CD8-positive, alpha-beta memory T cell (primary cell): Measurements from ENCODE around the gene CWC27. TPM values are rescaled to one million over a fixed set of nuclear protein-coding genes. Genes with fewer than 3 reads are reported as not detected.

Experiments
- CTCF ChIA-PET: fragments of 350-600 bp; sonication (Branson Sonifier 250); formaldehyde crosslinking; loops from one replicate; lab custom pipeline; 2021; ENCODE audit warnings: antibody characterized with exemption; lab: Charles Lee
- POLR2A ChIA-PET: fragments of 350-600 bp; sonication (Branson Sonifier 250); formaldehyde crosslinking; loops from one replicate; lab custom pipeline; 2021; ENCODE audit warnings: antibody characterized with exemption; lab: Charles Lee
- DNase-seq, 5 donors: peaks; one replicate each; pipeline versions ENCODE4 v3.0.0 to v3.0.0-alpha.2; 2020 to 2022; ENCODE audit warnings: mixed read lengths in 1 of 5
- H3K27ac ChIP-seq: one replicate; pipeline ENCODE4 v1.7.0; 2013; ENCODE audit warnings: low read depth, mild to moderate bottlenecking, low read length, moderate library complexity
- H3K27me3 ChIP-seq: 2 replicates; pipeline ENCODE4 v1.7.0; 2013; ENCODE audit warnings: low read length, mild to moderate bottlenecking; ENCODE audit not compliant: insufficient read depth, poor library complexity, severe bottlenecking
- H3K36me3 ChIP-seq: 2 replicates; pipeline ENCODE4 v1.7.0; 2013; ENCODE audit warnings: mild to moderate bottlenecking, low read length, moderate library complexity; ENCODE audit not compliant: insufficient read depth
- H3K4me1 ChIP-seq: 2 replicates; pipeline ENCODE4 v1.7.0; 2013; ENCODE audit warnings: mild to moderate bottlenecking, low read length, moderate library complexity; ENCODE audit not compliant: insufficient read depth
- H3K4me3 ChIP-seq: 2 replicates; pipeline ENCODE4 v1.7.0; 2013; ENCODE audit warnings: mild to moderate bottlenecking, low read length
- H3K9me3 ChIP-seq: 2 replicates; pipeline ENCODE4 v1.7.0; 2013; ENCODE audit warnings: mild to moderate bottlenecking, low read length
- H3K27ac Mint-ChIP-seq, 8 donors: one replicate each; pipeline ENCODE4 v1.8.0; 2020 to 2021; ENCODE audit warnings: mixed read lengths in 8 of 8, mild to moderate bottlenecking in 6 of 8, inconsistent platforms in 3 of 8, moderate library complexity in 3 of 8
- H3K27me3 Mint-ChIP-seq, 2 donors: one replicate each; pipeline ENCODE4 v1.8.0; 2020 to 2021; ENCODE audit warnings: mixed read lengths in 2 of 2, mild to moderate bottlenecking in 1 of 2, moderate library complexity in 1 of 2
- H3K36me3 Mint-ChIP-seq, 3 donors: one replicate each; pipeline ENCODE4 v1.8.0; 2020 to 2021; ENCODE audit warnings: mixed read lengths in 3 of 3, inconsistent platforms in 1 of 3, mild to moderate bottlenecking in 1 of 3
- H3K4me1 Mint-ChIP-seq, 3 donors: one replicate each; pipeline ENCODE4 v1.8.0; 2020 to 2021; ENCODE audit warnings: mixed read lengths in 3 of 3, inconsistent platforms in 1 of 3, mild to moderate bottlenecking in 1 of 3
- H3K4me3 Mint-ChIP-seq, 7 donors: one replicate each; pipeline ENCODE4 v1.8.0; 2020 to 2021; ENCODE audit warnings: mixed read lengths in 7 of 7, mild to moderate bottlenecking in 6 of 7, moderate library complexity in 4 of 7, inconsistent platforms in 2 of 7
- H3K9me3 Mint-ChIP-seq, 5 donors: one replicate each; pipeline ENCODE4 v1.8.0; 2020 to 2022; ENCODE audit warnings: mixed read lengths in 5 of 5, mild to moderate bottlenecking in 3 of 5, moderate library complexity in 2 of 5, inconsistent platforms in 1 of 5
- polyA plus RNA-seq: library from polyadenylated mRNA; unstranded; fragments of 300-500 nt; fragmentation: Illumina TruSeq; gene quantifications from one replicate; pipeline ENCODE4 v1.2.3, GENCODE V29; 2021
- total RNA-seq, 2 experiments: library from RNA; stranded (reverse); gene quantifications; one replicate each; pipeline ENCODE4 v1.2.3, GENCODE V29; 2021

Gene CWC27
- total RNA-seq (10 to 100 TPM; 36.3 to 38.0 TPM), polyA plus RNA-seq (32.8 TPM)

DNA sequence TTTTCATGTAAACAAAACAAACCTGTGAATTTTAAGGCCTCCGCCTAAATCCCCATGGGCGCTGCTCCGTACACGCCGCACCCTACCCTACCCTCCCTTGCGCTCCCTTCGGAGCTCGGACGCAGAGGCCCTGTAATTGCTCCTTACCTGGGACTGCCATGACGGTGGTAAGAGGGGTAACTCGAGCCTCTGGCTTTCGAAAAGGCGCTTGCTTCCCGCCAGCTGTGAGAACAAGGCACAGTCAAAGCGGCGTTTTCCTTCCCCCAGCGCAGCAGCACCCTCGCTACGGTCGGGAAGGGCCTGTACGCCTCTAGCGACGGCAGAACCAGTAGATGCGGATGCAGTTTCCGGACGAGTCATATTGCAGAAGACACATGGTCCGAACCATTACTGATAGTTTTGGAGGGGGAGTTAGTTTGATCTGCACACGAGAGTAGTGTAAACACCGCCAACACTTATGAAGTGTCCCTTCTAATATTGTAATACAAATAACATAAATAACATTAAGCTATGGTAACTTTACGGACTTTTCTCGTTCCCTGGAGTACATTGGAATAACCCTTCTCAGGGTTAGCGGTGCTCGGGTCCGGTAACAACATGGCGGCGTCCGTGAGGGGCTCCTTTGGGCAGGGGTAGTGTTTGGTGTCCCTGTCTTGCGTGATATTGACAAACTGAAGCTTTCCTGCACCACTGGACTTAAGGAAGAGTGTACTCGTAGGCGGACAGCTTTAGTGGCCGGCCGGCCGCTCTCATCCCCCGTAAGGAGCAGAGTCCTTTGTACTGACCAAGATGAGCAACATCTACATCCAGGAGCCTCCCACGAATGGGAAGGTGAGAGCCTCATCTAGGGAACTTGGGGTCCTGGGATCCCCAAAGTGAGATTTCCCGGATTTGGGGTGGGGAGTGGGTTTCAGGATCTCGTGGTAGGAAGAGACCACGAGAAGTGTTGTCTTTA is at the start of gene CWC27, which contains the start of gene SREK1IP1:
TSS of gene CWC27 (plus strand) at position 573 of the 955 bp plus-strand sequence. CDS start at position 790, 217 bp downstream.
TSS of gene SREK1IP1 (minus strand) at position 334 of the 955 bp plus-strand sequence. CDS start at position 160, 174 bp downstream.
- no peaks in the 10 kb centered on the region for H3K36me3 ChIP-seq
- ChIA-PET CTCF (interaction anchor here (0.7 to 1.7 kb wide), 6 partner anchors 10 to 715 kb away, joined by 3 to 5 read pairs (median 3); no protein-coding TSS in a partner anchor), POLR2A (interaction anchor here (0.6 to 2.5 kb wide), 5 partner anchors 10 to 795 kb away, joined by 3 to 10 read pairs (median 3); partner anchors contain the start of genes CENPK and PPWD1)
- H3K27ac Mint-ChIP-seq, result peak within 1 kb of the TSS; percentile 86 to 100 (median 97)
- H3K4me1 Mint-ChIP-seq, result peaks cover 64 to 83% (median 77%) of the 10 kb centered on the region in 3 donors
- peaks cover 0 to 29% (median 6%) of the 10 kb centered on the region in 3 donors for H3K36me3 Mint-ChIP-seq
- peak; percentile 62 to 88 (median 79) for DNase-seq
- no peaks in the 10 kb centered on the region for H3K27me3 Mint-ChIP-seq
- peak within 1 kb of the TSS; percentile 93 to 100 (median 99) for H3K4me3 Mint-ChIP-seq
- H3K4me3 ChIP-seq, result peak within 1 kb of the TSS; percentile 92
- no peaks in the 10 kb centered on the region for H3K9me3 Mint-ChIP-seq
- H3K4me1 ChIP-seq, result peaks cover 34% of the 10 kb centered on the region
- peak within 1 kb of the TSS; percentile 93 for H3K27ac ChIP-seq
- H3K27me3 ChIP-seq, result no peaks in the 10 kb centered on the region
- H3K9me3 ChIP-seq, result no peaks in the 10 kb centered on the region

DNA sequence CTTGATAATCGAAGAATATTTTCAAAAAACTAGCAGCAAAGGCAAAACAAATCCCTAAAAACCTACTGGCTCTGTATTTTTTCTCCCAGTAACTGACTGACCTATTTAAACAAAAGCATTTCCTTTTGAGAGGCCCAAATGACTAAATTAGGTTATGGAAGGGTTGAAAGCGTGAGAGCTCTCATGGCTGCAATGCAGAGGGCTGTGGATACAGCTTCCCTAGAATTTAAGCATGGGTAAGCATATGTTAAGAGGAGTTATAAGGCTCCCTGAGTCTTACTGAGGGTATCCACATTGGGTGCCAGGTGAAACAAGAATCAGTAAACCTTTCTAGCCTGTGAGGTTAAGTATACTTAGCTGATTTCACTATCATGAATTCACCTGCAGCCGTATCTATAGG is 46.1 kb upstream of the CWC27 start:
- no peak for DNase-seq
- Mint-ChIP-seq H3K27ac (no peak overlapping the region), H3K36me3 (peaks cover 4 to 40% (median 16%) of the 10 kb centered on the region in 3 donors), H3K4me1 (no peaks in the 10 kb centered on the region), H3K27me3 (no peaks in the 10 kb centered on the region), H3K9me3 (no peaks in the 10 kb centered on the region), H3K4me3 (no peak overlapping the region)
- no peaks in the 10 kb centered on the region for H3K4me1 ChIP-seq
- no peak overlapping the region for H3K27ac ChIP-seq
- H3K27me3 ChIP-seq, result no peaks in the 10 kb centered on the region
- H3K9me3 ChIP-seq, result no peaks in the 10 kb centered on the region
- no peak overlapping the region for H3K4me3 ChIP-seq
- peaks cover 9% of the 10 kb centered on the region for H3K36me3 ChIP-seq
- ChIA-PET POLR2A (no interaction called here), CTCF (no interaction called here)

DNA sequence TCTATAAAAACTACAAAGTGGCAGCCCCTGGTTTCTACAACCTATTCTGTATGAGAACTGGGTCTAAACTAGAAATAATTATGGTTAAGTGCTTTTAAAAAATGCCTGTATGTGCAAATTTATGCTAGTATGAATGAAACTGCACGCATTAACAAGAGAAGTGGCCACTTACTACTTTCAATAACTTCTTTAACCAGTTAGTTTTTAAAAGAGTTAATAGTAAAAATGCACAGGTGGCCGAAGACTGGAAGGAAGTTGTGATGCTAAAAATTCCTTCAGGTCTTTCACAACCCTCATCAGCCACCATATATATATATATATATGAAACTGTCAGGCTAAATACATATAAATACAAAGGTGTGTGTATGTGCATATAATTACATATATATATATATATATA is 41.6 kb upstream of the CWC27 start:
- Histone ChIP-seq H3K36me3 (peaks cover 10% of the 10 kb centered on the region), H3K4me1 (no peaks in the 10 kb centered on the region), H3K4me3 (no peak overlapping the region), H3K27ac (no peak overlapping the region), H3K27me3 (no peaks in the 10 kb centered on the region), H3K9me3 (no peaks in the 10 kb centered on the region)
- H3K4me3 Mint-ChIP-seq, result no peak overlapping the region
- H3K4me1 Mint-ChIP-seq, result peaks cover 0 to 20% (median 6%) of the 10 kb centered on the region in 3 donors
- H3K9me3 Mint-ChIP-seq, result no peaks in the 10 kb centered on the region
- POLR2A ChIA-PET, result no interaction called here
- CTCF ChIA-PET, result no interaction called here
- no peak overlapping the region for H3K27ac Mint-ChIP-seq
- H3K36me3 Mint-ChIP-seq, result peaks cover 9 to 61% (median 24%) of the 10 kb centered on the region in 3 donors
- no peak for DNase-seq
- no peaks in the 10 kb centered on the region for H3K27me3 Mint-ChIP-seq

GRCh38 chr5:64742411-64742810 is 26.3 kb upstream of the CWC27 start:
- peaks cover 5 to 42% (median 15%) of the 10 kb centered on the region in 3 donors for H3K36me3 Mint-ChIP-seq
- ChIA-PET POLR2A (no interaction called here), CTCF (no interaction called here)

GRCh38 chr5:64742821-64743220 is 25.9 kb upstream of the CWC27 start:
- no peaks in the 10 kb centered on the region for H3K9me3 Mint-ChIP-seq
- H3K27me3 Mint-ChIP-seq, result no peaks in the 10 kb centered on the region
- no peaks in the 10 kb centered on the region for H3K4me1 ChIP-seq
- H3K4me3 Mint-ChIP-seq, result no peak overlapping the region
- POLR2A ChIA-PET, result no interaction called here
- CTCF ChIA-PET, result no interaction called here
- no peak overlapping the region for H3K27ac ChIP-seq
- H3K4me1 Mint-ChIP-seq, result peaks cover 7 to 23% (median 12%) of the 10 kb centered on the region in 3 donors
- DNase-seq, result no peak
- no peak overlapping the region for H3K4me3 ChIP-seq
- H3K36me3 Mint-ChIP-seq, result peaks cover 5 to 40% (median 16%) of the 10 kb centered on the region in 3 donors
- no peaks in the 10 kb centered on the region for H3K36me3 ChIP-seq
- H3K27ac Mint-ChIP-seq, result no peak overlapping the region
- no peaks in the 10 kb centered on the region for H3K27me3 ChIP-seq
- no peaks in the 10 kb centered on the region for H3K9me3 ChIP-seq

More at GRCh38 chr5:64742411-64742810, 26.3 kb upstream of the CWC27 start:
- no peak overlapping the region for H3K27ac Mint-ChIP-seq
- no peak for DNase-seq
- Histone ChIP-seq H3K4me3 (no peak overlapping the region), H3K4me1 (no peaks in the 10 kb centered on the region), H3K27me3 (no peaks in the 10 kb centered on the region), H3K36me3 (no peaks in the 10 kb centered on the region), H3K9me3 (no peaks in the 10 kb centered on the region), H3K27ac (no peak overlapping the region)
- no peaks in the 10 kb centered on the region for H3K27me3 Mint-ChIP-seq
- no peak overlapping the region for H3K4me3 Mint-ChIP-seq
- peaks cover 9 to 23% (median 14%) of the 10 kb centered on the region in 3 donors for H3K4me1 Mint-ChIP-seq
- H3K9me3 Mint-ChIP-seq, result no peaks in the 10 kb centered on the region

- CTCF ChIA-PET, result no interaction called here
- Histone ChIP-seq H3K27me3 (no peaks in the 10 kb centered on the region), H3K36me3 (no peaks in the 10 kb centered on the region), H3K9me3 (no peaks in the 10 kb centered on the region), H3K27ac (no peak overlapping the region), H3K4me1 (no peaks in the 10 kb centered on the region), H3K4me3 (no peak overlapping the region)
- H3K27me3 Mint-ChIP-seq, result no peaks in the 10 kb centered on the region
- H3K27ac Mint-ChIP-seq, result no peak overlapping the region
- H3K4me3 Mint-ChIP-seq, result no peak overlapping the region
- POLR2A ChIA-PET, result no interaction called here
- DNase-seq, result no peak
- no peaks in the 10 kb centered on the region for H3K9me3 Mint-ChIP-seq
- peaks cover 5 to 27% (median 13%) of the 10 kb centered on the region in 3 donors for H3K4me1 Mint-ChIP-seq
- H3K36me3 Mint-ChIP-seq, result peaks cover 0 to 24% (median 14%) of the 10 kb centered on the region in 3 donors
Observed at GRCh38 chr5:64744914-64745313, 23.8 kb upstream of the CWC27 start.

GRCh38 chr5:64746446-64746845 is 22.3 kb upstream of the CWC27 start:
- peak overlapping the region in 1 of 8 donors; percentile 7 for H3K27ac Mint-ChIP-seq
- ChIA-PET POLR2A (no interaction called here), CTCF (no interaction called here)

GRCh38 chr5:64749385-64749784 is 19.3 kb upstream of the CWC27 start:
- no peaks in the 10 kb centered on the region for H3K9me3 Mint-ChIP-seq
- peak overlapping the region in 1 of 8 donors; percentile 31 for H3K27ac Mint-ChIP-seq
- CTCF ChIA-PET, result interaction anchor here (1.4 kb wide), 1 partner anchor 35 kb away, joined by 3 read pairs; no protein-coding TSS in a partner anchor
- no peaks in the 10 kb centered on the region for H3K4me1 ChIP-seq
- no peaks in the 10 kb centered on the region for H3K9me3 ChIP-seq
- H3K27ac ChIP-seq, result no peak overlapping the region
- peaks cover 4 to 25% (median 25%) of the 10 kb centered on the region in 3 donors for H3K4me1 Mint-ChIP-seq
- H3K4me3 ChIP-seq, result no peak overlapping the region
- H3K27me3 ChIP-seq, result no peaks in the 10 kb centered on the region
- no peak overlapping the region for H3K4me3 Mint-ChIP-seq
- H3K27me3 Mint-ChIP-seq, result no peaks in the 10 kb centered on the region
- peaks cover 3 to 27% (median 10%) of the 10 kb centered on the region in 3 donors for H3K36me3 Mint-ChIP-seq
- H3K36me3 ChIP-seq, result peaks cover 3% of the 10 kb centered on the region
- POLR2A ChIA-PET, result no interaction called here
- DNase-seq, result no peak

More at GRCh38 chr5:64746446-64746845, 22.3 kb upstream of the CWC27 start:
- Mint-ChIP-seq H3K4me3 (no peak overlapping the region), H3K36me3 (peaks cover 0 to 14% (median 11%) of the 10 kb centered on the region in 3 donors), H3K9me3 (no peaks in the 10 kb centered on the region), H3K4me1 (peaks cover 4 to 37% (median 25%) of the 10 kb centered on the region in 3 donors), H3K27me3 (no peaks in the 10 kb centered on the region)
- H3K27me3 ChIP-seq, result no peaks in the 10 kb centered on the region
- no peak for DNase-seq
- H3K4me1 ChIP-seq, result no peaks in the 10 kb centered on the region
- no peaks in the 10 kb centered on the region for H3K9me3 ChIP-seq
- H3K36me3 ChIP-seq, result no peaks in the 10 kb centered on the region
- no peak overlapping the region for H3K4me3 ChIP-seq
- H3K27ac ChIP-seq, result no peak overlapping the region
